Mucosa of gallbladder (tissue), 1 donor: ENCODE results near the gene DLGAP3. TPM values are rescaled to one million over a fixed set of nuclear protein-coding genes. Genes with fewer than 3 reads are reported as not detected.

Experiments
- DNase-seq: peaks from one replicate; pipeline ENCODE4 v3.0.0-alpha.2; 2020; ENCODE audit warnings: low spot score
- total RNA-seq: library from RNA; stranded (reverse); gene quantifications from one replicate; pipeline ENCODE4 v1.2.1, GENCODE V29; 2021
- donor health status: DM: no; HTN: no; CAD: no.

The DLGAP3 gene
- total RNA-seq, 1 donor from 2014 or later, result 0.43 TPM

GRCh38 chr1:34928066-34928696, 1.3 kb downstream of the DLGAP3 start:
- no peak for DNase-seq

GRCh38 chr1:34927316-34927715, 2.1 kb downstream of the DLGAP3 start:
- DNase-seq, result no peak

DNA sequence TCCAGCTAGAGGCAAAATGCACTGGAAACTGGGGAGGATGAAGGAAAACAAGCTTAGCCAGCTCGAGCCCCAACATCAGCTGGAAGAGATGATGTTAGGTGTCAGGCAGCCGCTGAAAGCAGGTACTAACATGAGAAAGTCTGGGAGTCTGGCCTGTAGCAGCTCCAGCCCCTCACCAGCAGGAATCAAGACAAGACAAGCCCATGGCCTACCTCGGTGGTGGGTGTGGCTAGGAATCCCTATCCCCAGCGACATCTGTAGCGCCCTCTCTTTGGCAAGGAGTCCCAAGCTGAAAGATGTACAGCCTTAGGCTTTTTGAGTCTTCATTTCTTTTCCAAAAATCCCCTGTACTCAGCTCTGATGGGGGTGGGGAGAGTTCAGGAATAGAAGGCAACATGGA, 2.6 kb downstream of the DLGAP3 start:
- DNase-seq, result no peak

DNA sequence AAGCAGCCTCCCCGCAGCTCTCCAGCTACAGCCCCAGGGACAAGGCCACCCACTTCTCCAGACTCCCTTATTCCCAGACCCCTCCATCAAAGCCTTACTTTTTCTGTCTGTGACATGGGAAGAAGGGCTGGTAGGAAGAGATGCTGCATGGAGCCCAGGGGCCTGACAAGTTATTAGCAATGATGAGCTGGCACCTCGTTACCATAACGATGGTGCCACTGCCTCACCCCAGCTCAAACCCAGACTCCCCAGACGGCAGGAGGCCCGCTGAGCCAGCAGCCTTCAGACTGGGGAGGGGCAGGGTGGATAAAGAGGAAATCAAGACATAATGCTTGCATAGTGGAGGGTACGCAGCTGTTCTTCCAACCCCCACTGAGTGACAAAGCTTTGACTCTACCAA, 3.3 kb downstream of the DLGAP3 start:
- no peak for DNase-seq

GRCh38 chr1:34925730-34926129, 3.7 kb downstream of the DLGAP3 start:
- DNase-seq, result no peak

- peak; percentile 78 for DNase-seq
Observed at GRCh38 chr1:34924759-34925555, 4.5 kb downstream of the DLGAP3 start.

DNA sequence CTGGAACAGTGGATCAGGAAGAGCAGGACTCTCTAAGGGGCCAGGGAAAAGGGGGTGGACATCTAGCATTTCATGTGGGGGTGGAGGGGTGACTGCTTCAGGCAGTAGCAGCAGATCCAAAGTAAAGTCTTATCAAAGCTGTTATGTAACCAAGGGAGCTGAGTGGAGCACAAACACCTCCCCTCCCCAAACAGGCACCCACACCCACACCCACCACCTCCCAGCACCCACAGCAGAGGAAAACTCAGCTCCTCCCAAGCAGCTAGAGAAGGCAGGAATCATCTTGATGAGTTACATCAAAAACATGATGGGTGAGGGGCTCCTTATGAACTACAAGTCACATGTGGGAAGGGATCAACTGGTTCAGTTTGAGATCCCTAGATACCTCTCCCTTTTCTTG, 6.0 kb downstream of the DLGAP3 start:
- DNase-seq, result no peak

GRCh38 chr1:34918977-34919561, 10.4 kb downstream of the DLGAP3 start:
- DNase-seq, result no peak

DNA sequence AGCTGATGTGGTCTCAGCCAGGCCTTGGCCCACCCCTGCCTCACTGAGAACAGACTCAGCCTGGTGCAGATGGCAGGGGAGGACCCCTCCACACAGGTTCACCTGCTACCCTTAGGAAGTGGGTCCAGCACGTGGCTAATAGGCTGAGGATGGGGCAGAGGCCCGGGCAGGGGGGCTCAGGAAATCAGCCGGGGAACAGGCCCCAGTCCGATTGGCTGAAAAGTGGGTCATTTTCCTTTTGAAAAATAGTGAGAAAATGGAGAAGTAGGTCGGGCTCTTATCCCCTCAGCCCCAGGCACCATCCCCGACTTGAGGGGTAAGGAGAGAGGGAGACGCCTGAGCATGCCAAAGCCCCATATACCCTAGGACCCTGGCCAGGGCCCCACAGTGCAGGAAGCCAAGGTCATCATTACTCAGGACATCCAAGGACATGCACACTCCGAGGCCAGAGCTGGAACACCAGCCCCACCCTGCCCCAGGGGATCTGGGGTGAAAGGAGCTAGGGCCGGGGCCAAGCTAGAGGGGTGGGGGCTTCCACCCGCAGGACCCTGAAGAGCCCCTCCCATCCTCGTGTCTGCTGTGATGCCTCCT, 11.0 kb downstream of the DLGAP3 start:
- no peak for DNase-seq

GRCh38 chr1:34917017-34917416, 12.4 kb downstream of the DLGAP3 start:
- DNase-seq, result no peak

GRCh38 chr1:34916104-34916503, 13.3 kb downstream of the DLGAP3 start:
- no peak for DNase-seq

- DNase-seq, result no peak
Observed at GRCh38 chr1:34915521-34915920, 13.9 kb downstream of the DLGAP3 start.

DNA sequence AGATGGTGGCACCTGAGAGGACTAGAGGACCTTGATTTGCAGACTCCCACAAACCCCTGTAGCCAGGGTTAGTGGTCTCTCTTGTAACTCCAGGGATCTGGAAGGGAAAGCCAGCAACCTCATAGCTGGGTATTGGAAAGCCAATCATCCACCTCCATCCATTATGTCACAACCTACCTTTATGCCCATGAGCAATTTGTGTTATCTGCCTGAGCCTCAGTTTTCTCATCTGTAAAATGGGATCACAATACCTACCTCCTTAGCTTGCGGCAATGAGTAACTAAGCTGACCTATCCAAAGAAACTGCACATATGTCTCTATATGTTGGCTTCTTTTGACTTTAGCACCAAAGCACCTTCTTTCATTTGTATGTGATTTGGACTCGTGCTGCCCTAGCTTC, 14.5 kb downstream of the DLGAP3 start:
- DNase-seq, result no peak

DNA sequence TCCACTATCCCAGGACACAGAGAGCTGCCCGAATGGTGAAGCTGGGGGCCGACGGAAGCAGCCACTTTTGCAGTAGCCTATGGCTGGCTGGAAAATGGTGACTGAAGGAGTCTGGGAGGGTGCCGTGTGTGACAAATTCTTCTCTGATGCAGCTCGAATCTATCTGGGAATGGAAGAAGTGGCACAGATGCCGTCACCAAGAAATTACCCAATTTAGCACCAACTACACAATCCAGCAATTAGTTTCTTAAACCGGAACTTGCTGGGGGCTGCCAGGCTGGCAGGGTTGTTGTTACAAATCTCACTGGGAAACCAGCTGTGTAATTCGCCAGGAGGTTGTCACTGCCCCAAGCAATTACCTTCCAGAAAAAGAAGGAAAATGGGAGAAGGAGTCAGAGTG, 18.0 kb downstream of the DLGAP3 start:
- no peak for DNase-seq

GRCh38 chr1:34910425-34910824, 19.0 kb downstream of the DLGAP3 start:
- no peak for DNase-seq

DNA sequence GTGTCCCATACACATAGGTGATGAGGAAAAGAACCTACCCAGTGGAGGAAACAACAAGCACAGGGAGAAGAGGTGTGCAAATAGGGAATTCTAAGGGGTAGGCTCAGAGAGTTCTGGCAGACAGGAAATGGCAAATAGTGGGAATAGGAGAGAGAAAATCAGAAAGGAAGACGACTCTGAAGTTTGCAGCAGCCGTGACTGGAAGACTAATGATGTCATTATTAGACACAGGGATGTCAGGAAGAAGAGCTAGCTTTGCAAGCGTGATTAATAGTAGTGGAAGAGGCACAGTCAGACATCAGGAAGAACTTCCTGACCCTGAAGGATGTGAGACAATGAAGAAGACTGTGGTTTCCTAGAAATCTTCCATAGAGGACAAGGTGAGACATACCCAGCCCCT, 21.1 kb downstream of the DLGAP3 start:
- DNase-seq, result no peak

DNA sequence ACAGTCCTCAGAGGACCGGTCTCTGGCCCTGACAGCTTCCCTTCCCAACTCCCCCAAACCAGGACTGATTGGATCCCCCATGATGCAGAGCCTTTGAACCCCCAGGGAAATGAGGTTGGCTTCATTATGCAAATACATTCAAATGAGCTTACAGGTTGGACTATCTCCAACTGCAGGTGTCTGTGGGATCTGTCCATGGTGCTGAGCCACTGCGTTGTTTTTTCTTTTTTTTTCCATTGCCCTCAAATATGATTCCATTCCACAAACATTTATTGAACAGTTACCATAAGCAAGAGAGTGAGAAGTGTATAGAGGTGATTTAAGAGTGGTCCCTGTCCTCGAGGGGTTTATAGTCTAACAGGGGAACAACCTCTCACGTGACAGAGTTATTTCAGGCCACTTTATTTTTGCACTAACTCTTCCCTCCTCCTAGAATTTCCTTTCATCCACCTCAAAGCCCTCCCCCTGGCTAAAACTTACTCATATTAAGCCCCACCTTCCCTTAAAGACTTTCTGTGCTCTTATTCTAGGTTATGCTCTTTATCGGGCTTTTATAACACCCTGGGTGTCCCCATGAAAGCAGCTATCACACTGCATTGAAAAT, 21.9 kb downstream of the DLGAP3 start:
- DNase-seq, result no peak

DNA sequence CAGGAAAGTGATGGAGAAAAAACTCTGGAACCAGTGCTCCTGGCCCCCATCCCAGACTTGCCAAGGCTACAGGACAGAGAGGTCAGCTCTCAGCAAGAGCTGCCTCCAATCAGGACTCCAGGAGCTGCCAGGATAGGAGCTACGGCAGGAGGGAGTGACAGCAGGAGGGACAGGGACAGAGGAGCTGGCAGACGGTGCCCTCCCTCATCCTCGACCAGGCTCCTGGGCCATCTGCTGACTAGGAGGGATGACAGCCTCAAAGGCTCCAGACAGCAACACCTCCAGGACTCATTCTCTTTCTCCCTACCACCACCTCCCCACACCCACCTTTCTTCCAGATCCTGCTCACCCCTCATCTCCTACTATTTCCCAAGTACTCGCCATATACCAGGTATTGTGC, 22.7 kb downstream of the DLGAP3 start:
- DNase-seq, result no peak

DNA sequence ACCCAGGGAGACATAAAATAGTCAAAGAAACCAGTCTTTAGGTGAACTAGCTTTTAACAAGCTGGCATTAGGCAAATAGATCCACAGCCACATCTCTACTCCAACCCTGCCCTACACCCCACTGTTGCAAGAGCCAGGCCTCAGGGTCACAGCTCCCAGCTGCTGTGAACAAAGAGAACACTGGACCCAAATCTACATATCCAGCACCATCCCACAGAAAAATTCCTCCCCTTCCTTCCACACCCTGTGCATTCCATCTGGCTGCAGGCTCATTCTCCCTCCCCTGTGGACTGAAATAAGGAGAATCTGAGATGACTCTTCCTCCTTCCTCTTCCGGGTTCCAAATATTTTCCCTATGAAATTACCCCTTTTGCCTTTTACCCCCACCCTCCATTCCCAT, 23.2 kb downstream of the DLGAP3 start:
- DNase-seq, result no peak

DNA sequence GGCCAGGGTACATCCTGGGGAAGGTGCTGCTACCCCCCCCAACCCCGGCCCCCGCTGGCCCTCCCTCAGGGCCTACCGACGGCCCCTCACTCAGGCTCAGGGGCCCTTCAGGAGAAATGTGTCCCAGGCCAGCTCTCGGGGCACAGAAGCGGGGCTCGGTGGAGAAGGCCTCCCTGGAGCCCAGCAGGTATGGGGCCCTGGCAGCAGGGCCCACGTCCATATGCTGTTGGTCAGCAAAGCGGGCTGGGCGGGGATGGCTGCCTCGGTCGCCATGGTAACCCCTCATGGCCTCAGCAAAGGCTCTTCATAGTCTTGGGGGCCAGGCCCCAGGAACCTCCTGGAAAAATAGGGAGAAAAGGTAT, 24.4 kb downstream of the DLGAP3 start:
- no peak for DNase-seq

GRCh38 chr1:34904236-34905097, 25.0 kb downstream of the DLGAP3 start:
- no peak for DNase-seq

GRCh38 chr1:34901919-34902318, 27.5 kb downstream of the DLGAP3 start:
- no peak for DNase-seq
